C4-2B (cell line): ENCODE data around the gene SLC44A1.

Experiments
- H3K27ac ChIP-seq: fragments of 450-650 bp; 2 replicates; pipeline ENCODE4 v1.5.1; 2017
- CTCF ChIP-seq: fragments of 450-650 bp; conservative IDR thresholded peaks from 2 replicates; pipeline ENCODE4 v1.5.1; 2017; ENCODE audit warnings: mild to moderate bottlenecking
- ZFX ChIP-seq: fragments of 450-650 bp; IDR thresholded peaks from 2 replicates; pipeline ENCODE4 v1.6.1; 2017

Gene SLC44A1

GRCh38 chr9:105330201-105330600 lies 85.8 kb downstream of the SLC44A1 start:
- no peak for TF ChIP-seq CTCF
- no peak for TF ChIP-seq ZFX
- H3K27ac ChIP-seq = no peak overlapping the region

- no peak for TF ChIP-seq ZFX
- TF ChIP-seq CTCF = no peak
- no peak overlapping the region for H3K27ac ChIP-seq
Measured at GRCh38 chr9:105330755-105331154, 86.3 kb downstream of the SLC44A1 start.

GRCh38 chr9:105331160-105331559 lies 86.7 kb downstream of the SLC44A1 start:
- no peak overlapping the region for H3K27ac ChIP-seq
- TF ChIP-seq ZFX (no peak), CTCF (no peak)

- no peak overlapping the region for H3K27ac ChIP-seq
- no peak for TF ChIP-seq CTCF
- TF ChIP-seq ZFX = no peak
Measured at GRCh38 chr9:105331755-105332154, 87.3 kb downstream of the SLC44A1 start.

GRCh38 chr9:105332471-105332870 lies 88.0 kb downstream of the SLC44A1 start:
- no peak overlapping the region for H3K27ac ChIP-seq
- TF ChIP-seq ZFX (no peak), CTCF (no peak)

GRCh38 chr9:105333076-105333475 lies 88.6 kb downstream of the SLC44A1 start:
- TF ChIP-seq CTCF (no peak), ZFX (no peak)
- no peak overlapping the region for H3K27ac ChIP-seq

- TF ChIP-seq CTCF (no peak), ZFX (no peak)
- H3K27ac ChIP-seq = no peak overlapping the region
Measured at GRCh38 chr9:105333811-105334210, 89.4 kb downstream of the SLC44A1 start.
